22Rv1 (cell line): Measurements from ENCODE around the gene GLI1.

Source experiments
- ZFX ChIP-seq: fragments of 450-650 bp; IDR thresholded peaks from 2 replicates; pipeline ENCODE4 v1.6.1; 2017; ENCODE audit warnings: antibody characterized with exemption, borderline replicate concordance
- TF ChIP-seq, protein P1 (sequence below): fragments of 450-650 bp; IDR thresholded peaks from 2 replicates; pipeline ENCODE4 v1.5.1; 2017; ENCODE audit warnings: mild to moderate bottlenecking

- TF ChIP-seq, protein P1, sequence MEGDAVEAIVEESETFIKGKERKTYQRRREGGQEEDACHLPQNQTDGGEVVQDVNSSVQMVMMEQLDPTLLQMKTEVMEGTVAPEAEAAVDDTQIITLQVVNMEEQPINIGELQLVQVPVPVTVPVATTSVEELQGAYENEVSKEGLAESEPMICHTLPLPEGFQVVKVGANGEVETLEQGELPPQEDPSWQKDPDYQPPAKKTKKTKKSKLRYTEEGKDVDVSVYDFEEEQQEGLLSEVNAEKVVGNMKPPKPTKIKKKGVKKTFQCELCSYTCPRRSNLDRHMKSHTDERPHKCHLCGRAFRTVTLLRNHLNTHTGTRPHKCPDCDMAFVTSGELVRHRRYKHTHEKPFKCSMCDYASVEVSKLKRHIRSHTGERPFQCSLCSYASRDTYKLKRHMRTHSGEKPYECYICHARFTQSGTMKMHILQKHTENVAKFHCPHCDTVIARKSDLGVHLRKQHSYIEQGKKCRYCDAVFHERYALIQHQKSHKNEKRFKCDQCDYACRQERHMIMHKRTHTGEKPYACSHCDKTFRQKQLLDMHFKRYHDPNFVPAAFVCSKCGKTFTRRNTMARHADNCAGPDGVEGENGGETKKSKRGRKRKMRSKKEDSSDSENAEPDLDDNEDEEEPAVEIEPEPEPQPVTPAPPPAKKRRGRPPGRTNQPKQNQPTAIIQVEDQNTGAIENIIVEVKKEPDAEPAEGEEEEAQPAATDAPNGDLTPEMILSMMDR = no peak
- TF ChIP-seq ZFX = no peak
Measured at GRCh38 chr12:57518176-57518919, 58.8 kb downstream of the GLI1 start.
